WTC11 (cell line): Measurements from ENCODE around the gene UBB.

Source experiments
- CTCF ChIP-seq: fragments of 200-600 bp; IDR thresholded peaks from 2 replicates; pipeline ENCODE4 v1.8.0; 2022; ENCODE audit warnings: antibody characterized with exemption
- E2F1 ChIP-seq: sonication (generic); formaldehyde crosslinking; IDR thresholded peaks from 2 replicates; pipeline ENCODE4 v1.8.0; 2022; ENCODE audit warnings: mild to moderate bottlenecking, missing genetic modification reagents
- E2F5 ChIP-seq: sonication (generic); formaldehyde crosslinking; IDR thresholded peaks from 2 replicates; pipeline ENCODE4 v1.8.1; 2022; ENCODE audit warnings: mild to moderate bottlenecking, moderate library complexity, missing genetic modification reagents
- ELF4 ChIP-seq: sonication (generic); formaldehyde crosslinking; IDR thresholded peaks from 2 replicates; pipeline ENCODE4 v1.8.1; 2022; ENCODE audit warnings: low read depth, mild to moderate bottlenecking, moderate library complexity, missing genetic modification reagents
- NFYB ChIP-seq: sonication (generic); formaldehyde crosslinking; conservative IDR thresholded peaks from 2 replicates; pipeline ENCODE4 v1.8.0; 2022; ENCODE audit warnings: low read depth, missing genetic modification reagents
- NR3C1 ChIP-seq: sonication (generic); formaldehyde crosslinking; conservative IDR thresholded peaks from 2 replicates; pipeline ENCODE4 v1.8.1; 2023; ENCODE audit warnings: low read depth, mild to moderate bottlenecking, missing genetic modification reagents
- TEAD4 ChIP-seq: sonication (generic); formaldehyde crosslinking; IDR thresholded peaks from 2 replicates; pipeline ENCODE4 v1.8.0; 2022; ENCODE audit warnings: mild to moderate bottlenecking, missing genetic modification reagents
- USF2 ChIP-seq: sonication (generic); formaldehyde crosslinking; IDR thresholded peaks from 2 replicates; pipeline ENCODE4 v1.8.1; 2023; ENCODE audit warnings: mild to moderate bottlenecking, missing genetic modification reagents, moderate library complexity
- ZNF138 ChIP-seq: sonication (generic); formaldehyde crosslinking; conservative IDR thresholded peaks from 2 replicates; pipeline ENCODE4 v1.8.1; 2022; ENCODE audit warnings: mild to moderate bottlenecking, moderate library complexity, missing genetic modification reagents
- ZNF263 ChIP-seq: sonication (generic); formaldehyde crosslinking; IDR thresholded peaks from 2 replicates; pipeline ENCODE4 v1.8.1; 2022; ENCODE audit warnings: low read depth, mild to moderate bottlenecking, moderate library complexity, missing genetic modification reagents
- ZNF317 ChIP-seq: sonication (generic); formaldehyde crosslinking; IDR thresholded peaks from 2 replicates; pipeline ENCODE4 v1.8.1; 2023; ENCODE audit warnings: low read depth, mild to moderate bottlenecking, moderate library complexity, missing genetic modification reagents, borderline replicate concordance
- ZNF416 ChIP-seq: fragments of 250-450 bp; sonication (Bioruptor Pico); IDR thresholded peaks from 2 replicates; pipeline ENCODE4 v1.9.0; 2021; ENCODE audit warnings: mild to moderate bottlenecking, inconsistent platforms
- ZNF512 ChIP-seq: sonication (generic); formaldehyde crosslinking; IDR thresholded peaks from 2 replicates; pipeline ENCODE4 v1.8.1; 2022; ENCODE audit warnings: missing genetic modification reagents, borderline replicate concordance

- TF ChIP-seq CTCF (no peak), ZNF512 (CRISPR knock-in tag) (no peak), E2F1 (no peak), ZNF317 (no peak), USF2 (no peak), E2F5 (CRISPR knock-in tag) (no peak), NR3C1 (CRISPR knock-in tag) (no peak), ZNF263 (CRISPR knock-in tag) (no peak), TEAD4 (CRISPR knock-in tag) (no peak), NFYB (CRISPR knock-in tag) (no peak), ZNF416 (no peak), ELF4 (CRISPR knock-in tag) (no peak), ZNF138 (CRISPR knock-in tag) (no peak)
Measured at GRCh38 chr17:16374146-16374938, 6.5 kb upstream of the UBB start.
